GM12878 (cell line): ENCODE data around the gene IFNAR1. TPM values are rescaled to one million over a fixed set of nuclear protein-coding genes. Genes with fewer than 3 reads are reported as not detected.

Experiments
- ATAC-seq: fragments of 200-7000 bp; cut with Tn5 transposase; 3 replicates; pipeline ENCODE4 v1.9.1; 2020; ENCODE audit warnings: mild to moderate bottlenecking, moderate library complexity
- BruUV-seq: library from RNA; stranded (reverse); fragments of 400-500 nt; replicated peaks from 2 replicates; lab custom pipeline; 2021; lab: Mats Ljungman, UMichigan
- CTCF ChIA-PET: fragments of 300-600 bp; sonication (Branson Sonifier 250); formaldehyde crosslinking; extraction: SDS; loops from one replicate; lab custom pipeline; 2021; ENCODE audit warnings: inconsistent platforms; lab: Yijun Ruan, JAX
- POLR2A ChIA-PET: fragments of 350-600 bp; formaldehyde crosslinking; extraction: SDS; loops from one replicate; lab custom pipeline; 2021; ENCODE audit warnings: inconsistent platforms; lab: Charles Lee
- RAD21 ChIA-PET: fragments of 300-600 bp; sonication (Branson Sonifier 250); formaldehyde crosslinking; loops from one replicate; lab custom pipeline; 2023; ENCODE audit warnings: antibody characterized with exemption; ENCODE audit not compliant: unreplicated experiment; lab: Charles Lee
- SMC1A ChIA-PET: fragments of 300-600 bp; sonication (Branson Sonifier 250); formaldehyde crosslinking; loops from one replicate; lab custom pipeline; 2023; ENCODE audit not compliant: unreplicated experiment, uncharacterized antibody; lab: Charles Lee
- DNase-seq: peaks from one replicate; pipeline ENCODE4 v3.0.0-alpha.2; 2011; ENCODE audit warnings: low read depth, low spot score
- FAIRE-seq: peaks from 3 replicates; lab custom pipeline; 2011; peaks lifted over from hg19 to GRCh38; lab: Jason Lieb, UNC
- H2AFZ ChIP-seq: 2 replicates; pipeline ENCODE4 v1.6.0; 2011; ENCODE audit warnings: low read depth, low read length, control low read depth; ENCODE audit not compliant: control insufficient read depth
- H3K27ac ChIP-seq: 2 replicates; pipeline ENCODE4 v1.5.1; 2011; ENCODE audit warnings: control low read depth; ENCODE audit not compliant: control insufficient read depth, insufficient read depth
- H3K27me3 ChIP-seq, 2 experiments: replicated peaks in 1 of 2; 2 replicates each; pipeline versions ENCODE4 v1.6.0 to v1.6.1; 2011; ENCODE audit warnings: low read length in 1 of 2; ENCODE audit not compliant: control insufficient read depth in 2 of 2, insufficient read depth in 2 of 2
- H3K36me3 ChIP-seq, 2 experiments: 2 replicates each; pipeline ENCODE4 v1.5.1; 2011; ENCODE audit warnings: low read length in 1 of 2; ENCODE audit not compliant: control insufficient read depth in 2 of 2, insufficient read depth in 2 of 2
- H3K4me1 ChIP-seq: 2 replicates; pipeline ENCODE4 v1.6.1; 2011; ENCODE audit warnings: mild to moderate bottlenecking, low read length, moderate library complexity, mixed read lengths; ENCODE audit not compliant: control insufficient read depth, insufficient read depth
- H3K4me2 ChIP-seq: 2 replicates; pipeline ENCODE4 v1.6.0; 2011; ENCODE audit warnings: control low read depth; ENCODE audit not compliant: control insufficient read depth, insufficient read depth
- H3K4me3 ChIP-seq: fragments of 200-600 bp; sonication (generic); 2 replicates; pipeline ENCODE4 v1.5.1; 2016
- H3K79me2 ChIP-seq: 2 replicates; pipeline ENCODE4 v1.6.0; 2011; ENCODE audit warnings: low read length; ENCODE audit not compliant: control insufficient read depth, insufficient read depth
- H3K9ac ChIP-seq: 2 replicates; pipeline ENCODE4 v1.8.0; 2011; ENCODE audit warnings: low read length, control low read depth, mixed read lengths; ENCODE audit not compliant: control insufficient read depth, insufficient read depth
- H3K9me3 ChIP-seq: replicated peaks from 3 replicates; pipeline ENCODE4 v1.5.1; 2011; ENCODE audit warnings: mild to moderate bottlenecking, low read length; ENCODE audit not compliant: control insufficient read depth, insufficient read depth
- H4K20me1 ChIP-seq: 2 replicates; pipeline ENCODE4 v1.6.0; 2011; ENCODE audit not compliant: control insufficient read depth, insufficient read depth
- DPF2 ChIP-seq: fragments of 450-650 bp; IDR thresholded peaks from 2 replicates; pipeline ENCODE4 v1.6.1; 2017; ENCODE audit warnings: mild to moderate bottlenecking
- ELK1 ChIP-seq: IDR thresholded peaks from 2 replicates; pipeline ENCODE4 v1.6.1; 2012; ENCODE audit warnings: low read depth, low read length, improper control_type of control experiment
- ETV6 ChIP-seq, 2 experiments: fragments of 450-650 bp in 1 of 2; IDR thresholded peaks in 1 of 2; conservative IDR thresholded peaks in 1 of 2; 2 replicates each; pipeline ENCODE4 v1.6.1; 2014; ENCODE audit warnings: antibody characterized with exemption in 1 of 2, borderline replicate concordance in 1 of 2, low read depth in 1 of 2, mild to moderate bottlenecking in 1 of 2, moderate library complexity in 1 of 2
- FOXK2 ChIP-seq: fragments of 450-650 bp; IDR thresholded peaks from 2 replicates; pipeline ENCODE4 v1.6.1; 2017; ENCODE audit warnings: mild to moderate bottlenecking, moderate library complexity
- GATAD2B ChIP-seq: fragments of 450-650 bp; conservative IDR thresholded peaks from 2 replicates; pipeline ENCODE4 v1.6.1; 2017; ENCODE audit warnings: low read depth, mild to moderate bottlenecking, moderate library complexity
- NFXL1 ChIP-seq: fragments of 450-650 bp; IDR thresholded peaks from 2 replicates; pipeline ENCODE4 v1.6.1; 2017; ENCODE audit warnings: antibody characterized with exemption, mild to moderate bottlenecking, borderline replicate concordance
- RELB ChIP-seq: fragments of 450-650 bp; IDR thresholded peaks from 2 replicates; pipeline ENCODE4 v1.6.1; 2017; ENCODE audit warnings: low read depth, mild to moderate bottlenecking, moderate library complexity
- SIX5 ChIP-seq: IDR thresholded peaks from 2 replicates; pipeline ENCODE4 v1.6.1; 2011; ENCODE audit warnings: mild to moderate bottlenecking, low read depth, low read length, moderate library complexity; ENCODE audit not compliant: severe bottlenecking
- YBX1 ChIP-seq: fragments of 450-650 bp; IDR thresholded peaks from 2 replicates; pipeline ENCODE4 v1.6.1; 2016; ENCODE audit warnings: antibody characterized with exemption
- WGBS: methylation state at CpG from one replicate; pipeline ENCODE4 v1.1.6; 2016; ENCODE audit warnings: low lambda C conversion rate; ENCODE audit not compliant: insufficient replicate concordance, insufficient coverage; ENCODE audit errors: missing lambda C conversion rate; 5-methylcytosine and 5-hydroxymethylcytosine counted together
- in situ Hi-C: fragments of 300-500 bp; cut with MboI; formaldehyde crosslinking; loops from 9 replicates; pipeline ENCODE4 v1.14.3; 2018; ENCODE audit warnings: mixed read lengths
- intact Hi-C: fragments of 100-400 bp; cut with micrococcal nuclease; formaldehyde crosslinking; loops from one replicate; pipeline ENCODE4 v1.14.2; 2022; ENCODE audit not compliant: unreplicated experiment
- polyA plus RNA-seq, 11 experiments: library from polyadenylated mRNA; depleted of rRNA in 4 of 11; unstranded in 6 of 11; stranded (reverse) in 5 of 11; fragments of >200 nt; fragmentation: Nextera tagmentation in 4 of 11; fragmentation: Illumina TruSeq in 1 of 11; extraction: Ambion mirVana in 4 of 11; extraction: Trizol in 1 of 11; gene quantifications; 1 replicate in 1 of 11; 2 replicates in 10 of 11; pipeline versions ENCODE4 v1.2.1 to v1.2.3, GENCODE V29; 2011 to 2016; ENCODE audit warnings: inconsistent platforms in 2 of 11, missing spikeins in 2 of 11, low read depth in 1 of 11
- total RNA-seq, 4 experiments: library from RNA; depleted of rRNA in 3 of 4; stranded (reverse); fragments of >200 nt in 3 of 4; fragmentation: Illumina TruSeq in 1 of 4; extraction: Trizol in 1 of 4; gene quantifications; 2 replicates each; pipeline versions ENCODE4 v1.2.1 to v1.2.3, GENCODE V29; 2013 to 2021

IFNAR1 gene
- total and polyA plus RNA-seq, 10 of the 15 experiments (the other 5 are each of a cell fraction or from before 2014, with no cell fraction given), result 12.0 to 62.4 (median 24.6) TPM

- Histone ChIP-seq H3K79me2 (no peaks in the 10 kb centered on the region), H3K9me3 (peaks cover 2% of the 10 kb centered on the region; the same call in 2 of the 3 replicates), H3K36me3 (no peaks in the 10 kb centered on the region), H2AFZ (no peak overlapping the region), H3K4me3 (no peak overlapping the region), H4K20me1 (no peaks in the 10 kb centered on the region), H3K4me1 (no peaks in the 10 kb centered on the region; the same call in 1 of the 2 replicates), H3K4me2 (no peak overlapping the region), H3K9ac (no peak overlapping the region), H3K27ac (no peak overlapping the region), H3K27me3 (no peaks in the 10 kb centered on the region)
- DNase-seq, result no peak
- ATAC-seq, result no peak
- intact Hi-C loops, result no loop called here
- in situ Hi-C loops, result no loop called here
- FAIRE-seq, result no peak
- WGBS, result 72% methylated on average over 14 of the region's 14 CpGs
- no TSS peak for BruUV-seq
- ChIA-PET POLR2A (no interaction called here), SMC1A (no interaction called here), CTCF (no interaction called here), RAD21 (no interaction called here)
- no peak for TF ChIP-seq ETV6 (conservative IDR thresholded peaks at IDR 0.05 in 1 of 2, IDR thresholded peaks at IDR 0.05 in 1 of 2; ENCODE audit: borderline replicate concordance in 1 of 2, low read depth in 1 of 2)
- no peak for TF ChIP-seq FOXK2
- TF ChIP-seq ELK1, result no peak
- no peak for TF ChIP-seq RELB
- TF ChIP-seq NFXL1, result no peak
- TF ChIP-seq SIX5, result no peak
- no peak for TF ChIP-seq YBX1
- TF ChIP-seq GATAD2B, result no peak
- TF ChIP-seq DPF2, result no peak
Measured at GRCh38 chr21:33317786-33318486, 6.8 kb upstream of the IFNAR1 start.
